HL-60 (cell line): ENCODE data around the gene ZNF862.

ENCODE experiments used
- DNase-seq, 2 experiments: peaks; one replicate each; pipeline ENCODE4 v3.0.0-alpha.2; 2010 to 2020; ENCODE audit warnings: low read depth in 1 of 2, low spot score in 1 of 2
- H3K27ac ChIP-seq: fragments of 250-450 bp; sonication (Bioruptor Pico); replicated peaks from 2 replicates; pipeline ENCODE4 v1.5.1; 2020; ENCODE audit warnings: mild to moderate bottlenecking, moderate library complexity
- H3K27me3 ChIP-seq: fragments of 250-450 bp; sonication (Bioruptor Pico); 2 replicates; pipeline ENCODE4 v1.5.1; 2021; ENCODE audit warnings: mild to moderate bottlenecking, moderate library complexity; ENCODE audit not compliant: insufficient read depth, poor library complexity, severe bottlenecking
- H3K4me3 ChIP-seq: replicated peaks from 2 replicates; pipeline ENCODE4 v1.5.1; 2011; ENCODE audit warnings: mild to moderate bottlenecking, control low read depth, low read length; ENCODE audit not compliant: insufficient read depth
- CTCF ChIP-seq: IDR thresholded peaks from one replicate; pipeline ENCODE4 v1.5.1; 2011; ENCODE audit warnings: low read length, control low read depth, inconsistent platforms; ENCODE audit not compliant: insufficient read depth
- GABPA ChIP-seq: IDR thresholded peaks from 2 replicates; pipeline ENCODE4 v1.6.1; 2012; ENCODE audit warnings: low read depth
- POLR2AphosphoS5 ChIP-seq: IDR thresholded peaks from 2 replicates; pipeline ENCODE4 v1.6.1; 2012; ENCODE audit warnings: low read depth
- REST ChIP-seq: IDR thresholded peaks from 2 replicates; pipeline ENCODE4 v1.6.1; 2012; ENCODE audit warnings: low read depth; ENCODE audit not compliant: insufficient replicate concordance
- SPI1 ChIP-seq: IDR thresholded peaks from 2 replicates; pipeline ENCODE4 v1.6.1; 2012; ENCODE audit warnings: low read depth, mild to moderate bottlenecking, borderline replicate concordance

Gene ZNF862

GRCh38 chr7:149849174-149849573 lies 11.0 kb downstream of the ZNF862 start:
- Histone ChIP-seq H3K27me3 (no peaks in the 10 kb centered on the region), H3K27ac (no peak overlapping the region), H3K4me3 (no peak overlapping the region)
- TF ChIP-seq SPI1 (no peak), REST (no peak), CTCF (no peak), GABPA (no peak), POLR2AphosphoS5 (no peak)
- DNase-seq = no peak

- DNase-seq = no peak
- Histone ChIP-seq H3K27me3 (no peaks in the 10 kb centered on the region), H3K27ac (no peak overlapping the region), H3K4me3 (no peak overlapping the region)
- TF ChIP-seq REST (no peak), POLR2AphosphoS5 (no peak), GABPA (no peak), SPI1 (no peak), CTCF (no peak)
Measured at GRCh38 chr7:149850007-149850594, 11.9 kb downstream of the ZNF862 start.

GRCh38 chr7:149850716-149851115 lies 12.5 kb downstream of the ZNF862 start:
- no peak overlapping the region for H3K4me3 ChIP-seq
- no peak for DNase-seq
- TF ChIP-seq GABPA (no peak), SPI1 (no peak), POLR2AphosphoS5 (no peak), REST (no peak), CTCF (no peak)
- H3K27ac ChIP-seq = no peak overlapping the region
- no peaks in the 10 kb centered on the region for H3K27me3 ChIP-seq
